ENCODE data around the gene TNNT1.

The TNNT1 gene

GRCh38 chr19:55087542-55087901 lies 61.5 kb downstream of the TNNT1 start:
- no peak for DNase-seq (ENCODE audit: low read depth)
- H3K4me3 ChIP-seq (ENCODE audit: low read depth, low read length) = no peak overlapping the region
- TF ChIP-seq CTCF (IDR thresholded peaks at IDR 0.05; ENCODE audit: control insufficient read depth, extremely low read depth, insufficient read depth) = no peak

GRCh38 chr19:55086730-55087541 lies 62.1 kb downstream of the TNNT1 start:
- DNase-seq (ENCODE audit: low read depth) = no peak
- TF ChIP-seq CTCF (IDR thresholded peaks at IDR 0.05; ENCODE audit: control insufficient read depth, extremely low read depth, insufficient read depth) = no peak
- H3K4me3 ChIP-seq (ENCODE audit: low read depth, low read length) = no peak overlapping the region

GRCh38 chr19:55085923-55086715 lies 62.9 kb downstream of the TNNT1 start:
- no peak overlapping the region for H3K4me3 ChIP-seq (ENCODE audit: low read depth, low read length)
- DNase-seq (ENCODE audit: low read depth) = no peak
- TF ChIP-seq CTCF (IDR thresholded peaks at IDR 0.05; ENCODE audit: control insufficient read depth, extremely low read depth, insufficient read depth) = no peak

GRCh38 chr19:55084416-55084815 lies 64.6 kb downstream of the TNNT1 start:
- DNase-seq (ENCODE audit: low read depth) = no peak
- no peak overlapping the region for H3K4me3 ChIP-seq (ENCODE audit: low read depth, low read length)
- no peak for TF ChIP-seq CTCF (IDR thresholded peaks at IDR 0.05; ENCODE audit: control insufficient read depth, extremely low read depth, insufficient read depth)

- TF ChIP-seq CTCF (IDR thresholded peaks at IDR 0.05; ENCODE audit: control insufficient read depth, extremely low read depth, insufficient read depth) = no peak
- no peak for DNase-seq (ENCODE audit: low read depth)
Observed at GRCh38 chr19:55083004-55083850, 65.8 kb downstream of the TNNT1 start.

More at GRCh38 chr19:55083004-55083850, 65.8 kb downstream of the TNNT1 start:
- H3K4me3 ChIP-seq (ENCODE audit: low read depth, low read length) = no peak overlapping the region
